GM21515 (cell line): ENCODE data around the gene SYNGAP1.

ENCODE experiments used
- ATAC-seq: cut with Tn5 transposase; IDR thresholded peaks from one replicate; pipeline ENCODE4 v1.9.1; 2021; ENCODE audit not compliant: unreplicated experiment

The SYNGAP1 gene

DNA sequence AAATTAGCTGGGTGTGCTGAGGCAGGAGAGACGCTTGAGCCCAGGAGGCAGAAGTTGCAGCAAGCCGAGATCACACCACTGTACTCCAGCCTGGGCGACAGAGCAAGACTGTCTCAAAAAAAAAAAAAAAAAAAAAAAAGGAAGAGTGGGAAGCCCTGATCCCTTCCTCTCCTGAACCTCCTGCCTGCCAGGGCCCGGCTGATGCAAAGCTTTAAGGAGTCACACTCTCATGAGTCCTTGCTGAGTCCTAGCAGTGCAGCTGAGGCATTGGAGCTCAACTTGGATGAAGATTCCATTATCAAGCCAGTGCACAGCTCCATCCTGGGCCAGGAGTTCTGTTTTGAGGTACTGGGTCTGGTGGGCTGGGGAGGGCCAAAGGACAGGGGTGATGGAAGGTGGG is 15.1 kb downstream of the SYNGAP1 start:
- ATAC-seq = no peak

- ATAC-seq = no peak
Measured at GRCh38 chr6:33437666-33438065, 17.8 kb downstream of the SYNGAP1 start.

- ATAC-seq = no peak
Measured at GRCh38 chr6:33438978-33439594, 19.2 kb downstream of the SYNGAP1 start.

- ATAC-seq = no peak
Measured at GRCh38 chr6:33439956-33440648, 20.2 kb downstream of the SYNGAP1 start.

DNA sequence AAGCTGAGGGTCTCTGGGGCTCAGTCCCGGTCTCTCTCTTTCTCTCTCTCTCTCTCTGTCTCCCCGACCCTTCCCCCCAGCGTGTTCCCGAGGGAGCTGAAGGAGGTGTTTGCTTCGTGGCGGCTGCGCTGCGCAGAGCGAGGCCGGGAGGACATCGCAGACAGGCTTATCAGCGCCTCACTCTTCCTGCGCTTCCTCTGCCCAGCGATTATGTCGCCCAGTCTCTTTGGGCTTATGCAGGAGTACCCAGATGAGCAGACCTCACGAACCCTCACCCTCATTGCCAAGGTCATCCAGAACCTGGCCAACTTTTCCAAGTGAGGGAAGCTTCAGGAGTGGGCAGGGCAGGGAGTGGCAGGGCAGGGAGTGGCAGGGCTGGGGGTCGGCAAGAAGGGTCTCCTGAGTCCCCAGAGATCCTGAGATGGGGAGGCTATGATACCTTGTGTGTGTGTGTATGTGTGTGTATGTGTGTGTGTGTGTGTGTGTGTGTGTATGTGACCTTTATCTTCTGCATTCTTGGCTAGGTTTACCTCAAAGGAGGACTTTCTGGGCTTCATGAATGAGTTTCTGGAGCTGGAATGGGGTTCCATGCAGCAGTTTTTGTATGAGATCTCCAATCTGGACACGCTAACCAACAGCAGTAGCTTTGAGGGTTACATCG is 20.9 kb downstream of the SYNGAP1 start:
- ATAC-seq = no peak

- no peak for ATAC-seq
Measured at GRCh38 chr6:33441457-33441856, 21.6 kb downstream of the SYNGAP1 start.

- ATAC-seq = no peak
Measured at GRCh38 chr6:33442283-33442682, 22.4 kb downstream of the SYNGAP1 start.

DNA sequence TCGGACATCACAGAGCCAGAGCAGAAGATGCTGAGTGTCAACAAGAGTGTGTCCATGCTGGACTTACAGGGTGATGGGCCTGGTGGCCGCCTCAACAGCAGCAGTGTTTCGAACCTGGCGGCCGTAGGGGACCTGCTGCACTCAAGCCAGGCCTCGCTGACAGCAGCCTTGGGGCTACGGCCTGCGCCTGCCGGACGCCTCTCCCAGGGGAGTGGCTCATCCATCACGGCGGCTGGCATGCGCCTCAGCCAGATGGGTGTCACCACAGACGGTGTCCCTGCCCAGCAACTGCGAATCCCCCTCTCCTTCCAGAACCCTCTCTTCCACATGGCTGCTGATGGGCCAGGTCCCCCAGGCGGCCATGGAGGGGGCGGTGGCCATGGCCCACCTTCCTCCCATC is 23.2 kb downstream of the SYNGAP1 start:
- ATAC-seq = no peak

DNA sequence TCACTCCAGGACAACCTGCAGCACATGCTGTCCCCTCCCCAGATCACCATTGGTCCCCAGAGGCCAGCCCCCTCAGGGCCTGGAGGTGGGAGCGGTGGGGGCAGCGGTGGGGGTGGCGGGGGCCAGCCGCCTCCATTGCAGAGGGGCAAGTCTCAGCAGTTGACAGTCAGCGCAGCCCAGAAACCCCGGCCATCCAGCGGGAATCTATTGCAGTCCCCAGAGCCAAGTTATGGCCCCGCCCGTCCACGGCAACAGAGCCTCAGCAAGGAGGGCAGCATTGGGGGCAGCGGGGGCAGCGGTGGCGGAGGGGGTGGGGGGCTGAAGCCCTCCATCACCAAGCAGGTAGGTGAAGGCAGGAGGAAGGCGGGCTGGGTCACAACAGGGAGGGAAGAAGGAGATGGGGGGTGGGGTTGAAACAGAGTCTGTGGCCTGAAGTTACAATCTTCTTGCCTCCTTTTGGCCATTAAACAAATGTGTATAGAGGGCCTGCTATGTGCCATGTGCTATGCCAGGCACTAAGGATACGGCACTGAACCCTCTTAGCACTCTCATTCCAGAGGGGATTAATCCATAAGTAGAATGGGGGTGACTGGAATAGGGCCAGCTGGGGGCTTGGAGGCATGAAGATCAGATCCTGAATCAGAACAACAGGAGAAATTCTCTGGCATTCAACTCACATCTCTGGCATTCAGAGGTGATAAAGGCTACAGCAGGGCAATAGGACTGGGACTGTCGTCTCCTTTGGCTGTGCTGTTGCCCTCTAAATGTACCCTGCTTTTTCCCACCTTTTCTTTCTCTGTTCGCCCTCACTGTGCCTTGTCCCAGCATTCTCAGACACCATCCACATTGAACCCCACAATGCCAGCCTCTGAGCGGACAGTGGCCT is 24.0 kb downstream of the SYNGAP1 start:
- ATAC-seq = no peak

- no peak for ATAC-seq
Measured at GRCh38 chr6:33445119-33445603, 25.3 kb downstream of the SYNGAP1 start.

GRCh38 chr6:33446356-33446755 is 26.5 kb downstream of the SYNGAP1 start:
- ATAC-seq = no peak

DNA sequence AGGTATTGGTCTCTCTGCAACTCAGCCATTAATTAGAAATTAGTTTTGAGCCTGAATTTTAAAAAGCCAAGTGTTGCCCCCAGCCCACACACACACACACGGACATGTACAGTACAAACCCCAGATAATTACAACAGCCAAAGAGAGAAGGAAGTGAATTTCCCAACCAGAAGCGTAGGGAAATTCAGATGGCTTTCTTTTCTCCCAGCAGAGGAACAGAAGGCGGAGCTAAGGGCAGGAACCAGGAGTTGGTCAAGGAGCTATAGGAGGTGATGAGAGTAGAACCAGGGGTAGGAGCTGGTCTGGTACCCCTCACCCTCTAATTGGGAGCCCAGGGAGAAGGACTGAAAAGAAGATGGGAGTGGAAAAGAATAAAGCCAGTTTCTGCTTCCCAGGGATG is 30.6 kb downstream of the SYNGAP1 start:
- no peak for ATAC-seq

DNA sequence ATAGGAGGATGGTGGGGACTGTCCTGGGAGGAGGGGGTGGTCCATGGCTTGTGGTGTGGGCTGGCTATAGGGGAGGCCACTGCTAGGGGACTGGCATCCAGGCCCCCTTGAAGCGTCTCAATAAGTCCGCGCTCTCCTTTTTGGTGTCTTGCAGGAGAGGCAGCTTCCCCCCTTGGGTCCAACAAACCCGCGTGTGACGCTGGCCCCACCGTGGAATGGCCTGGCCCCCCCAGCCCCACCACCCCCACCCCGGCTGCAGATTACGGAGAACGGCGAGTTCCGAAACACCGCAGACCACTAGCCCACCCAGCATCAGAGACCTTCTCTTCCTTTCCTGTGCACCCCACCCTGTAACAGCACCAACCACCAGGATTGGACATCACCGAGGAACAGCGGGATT is 31.7 kb downstream of the SYNGAP1 start:
- no peak for ATAC-seq

GRCh38 chr6:33452496-33452895 is 32.6 kb downstream of the SYNGAP1 start:
- no peak for ATAC-seq

DNA sequence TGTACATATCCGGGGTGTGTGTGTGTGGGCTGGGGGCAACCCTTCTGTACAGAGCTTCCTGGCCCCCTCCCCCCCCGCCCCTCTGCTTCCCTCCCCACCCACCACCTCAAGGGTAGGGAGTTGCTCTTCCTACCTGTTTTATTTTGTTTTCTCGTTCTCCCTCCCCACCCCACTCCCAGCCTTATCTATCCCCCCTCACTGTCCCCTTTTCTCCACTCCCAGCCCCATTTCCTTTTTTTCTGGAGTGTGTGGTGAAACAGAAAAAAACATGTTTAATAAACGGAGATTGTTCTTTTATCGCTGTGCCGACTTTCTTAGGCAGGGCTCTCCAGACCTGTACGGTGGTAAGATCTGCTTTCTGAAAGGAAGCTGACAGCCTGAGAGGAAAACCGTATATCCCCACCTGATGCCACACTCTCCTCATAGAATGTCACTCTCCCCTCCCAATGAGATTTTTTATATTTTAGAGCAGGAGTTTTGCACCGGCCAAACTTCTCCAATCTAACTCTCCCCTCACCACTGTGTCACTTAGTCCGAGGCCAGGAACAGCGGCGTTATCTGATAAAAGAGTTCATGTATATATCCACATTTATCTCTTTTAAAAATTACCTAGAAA is 33.6 kb downstream of the SYNGAP1 start:
- no peak for ATAC-seq

GRCh38 chr6:33454009-33454946 is 34.4 kb downstream of the SYNGAP1 start, which contains the start of gene ZBTB9:
ZBTB9 (plus strand) TSS chr6:33454576; CDS start chr6:33455101, 525 bp downstream.
- ATAC-seq = peak; percentile 97

- no peak for ATAC-seq
Measured at GRCh38 chr6:33455051-33455450, 35.2 kb downstream of the SYNGAP1 start.

- ATAC-seq = no peak
Measured at GRCh38 chr6:33456156-33456555, 36.3 kb downstream of the SYNGAP1 start.

- ATAC-seq = no peak
Measured at GRCh38 chr6:33458676-33459075, 38.8 kb downstream of the SYNGAP1 start.

GRCh38 chr6:33459226-33459625 is 39.4 kb downstream of the SYNGAP1 start:
- ATAC-seq = no peak
